ENCODE results near the gene CALY. TPM values are rescaled to one million over a fixed set of nuclear protein-coding genes. Genes with fewer than 3 reads are reported as not detected.

Gene CALY
- total and polyA plus RNA-seq, 11 donors = 1.7 TPM; not detected in 10

DNA sequence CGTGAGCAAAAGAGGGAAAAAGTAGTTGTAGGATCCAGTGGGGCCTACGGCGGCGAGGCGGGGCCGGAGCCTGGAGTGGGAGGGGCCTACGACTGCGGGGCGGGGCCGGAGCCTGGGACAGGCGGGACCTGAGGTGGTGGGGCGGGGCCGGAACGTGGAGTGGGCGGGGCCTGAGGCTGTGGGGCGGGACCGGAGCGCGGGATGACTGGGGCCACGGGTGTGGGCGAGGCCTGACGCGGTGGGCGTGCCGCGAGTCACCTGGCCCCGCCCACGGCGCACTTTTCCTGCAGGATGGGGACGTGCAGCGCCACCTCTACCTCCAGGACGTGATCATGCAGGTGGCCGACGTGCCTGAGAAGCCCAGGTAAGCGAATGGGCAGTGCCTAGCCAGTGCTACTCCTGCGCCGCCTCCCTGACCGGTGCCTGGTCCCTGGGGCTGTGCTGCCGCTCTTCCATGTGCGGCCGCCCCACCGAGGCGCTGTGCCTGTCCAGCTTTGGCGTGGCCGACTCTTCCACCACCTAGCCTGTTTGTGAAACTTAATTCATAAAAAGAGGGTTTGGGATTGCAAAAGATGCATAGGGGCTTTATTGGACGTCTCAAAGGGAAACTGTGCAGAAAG, 27.5 kb downstream of the CALY start:
- ATAC-seq (peak; percentile 81 to 95 (median 95)), DNase-seq (peak; percentile 91 to 98 (median 93))
- TF ChIP-seq POLR2A (IDR thresholded peaks at IDR 0.05) = no peak
- TF ChIP-seq, protein P1, sequence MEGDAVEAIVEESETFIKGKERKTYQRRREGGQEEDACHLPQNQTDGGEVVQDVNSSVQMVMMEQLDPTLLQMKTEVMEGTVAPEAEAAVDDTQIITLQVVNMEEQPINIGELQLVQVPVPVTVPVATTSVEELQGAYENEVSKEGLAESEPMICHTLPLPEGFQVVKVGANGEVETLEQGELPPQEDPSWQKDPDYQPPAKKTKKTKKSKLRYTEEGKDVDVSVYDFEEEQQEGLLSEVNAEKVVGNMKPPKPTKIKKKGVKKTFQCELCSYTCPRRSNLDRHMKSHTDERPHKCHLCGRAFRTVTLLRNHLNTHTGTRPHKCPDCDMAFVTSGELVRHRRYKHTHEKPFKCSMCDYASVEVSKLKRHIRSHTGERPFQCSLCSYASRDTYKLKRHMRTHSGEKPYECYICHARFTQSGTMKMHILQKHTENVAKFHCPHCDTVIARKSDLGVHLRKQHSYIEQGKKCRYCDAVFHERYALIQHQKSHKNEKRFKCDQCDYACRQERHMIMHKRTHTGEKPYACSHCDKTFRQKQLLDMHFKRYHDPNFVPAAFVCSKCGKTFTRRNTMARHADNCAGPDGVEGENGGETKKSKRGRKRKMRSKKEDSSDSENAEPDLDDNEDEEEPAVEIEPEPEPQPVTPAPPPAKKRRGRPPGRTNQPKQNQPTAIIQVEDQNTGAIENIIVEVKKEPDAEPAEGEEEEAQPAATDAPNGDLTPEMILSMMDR (IDR thresholded peaks at IDR 0.05) = no peak
- H3K9me3 ChIP-seq = no peaks in the 10 kb centered on the region
- WGBS, 4 donors = 26 to 39% (median 26%) methylated on average over 33 to 46 of the region's 46 CpGs
- peaks cover 0 to 38% (median 26%) of the 10 kb centered on the region in 9 donors for H3K36me3 ChIP-seq
- intact Hi-C loops (cut with DNase I) = loop anchor here in 2 of 10 donors (2.0 to 5.0 kb wide), 4 partner anchors 46 to 83 kb away; partner anchors contain the start of genes MTG1 (in 1 of the 2) and PAOX (in 1 of the 2)
- no peaks in the 10 kb centered on the region for H3K27me3 ChIP-seq
- peaks cover 0 to 41% (median 21%) of the 10 kb centered on the region in 12 donors for H3K4me1 ChIP-seq
- H3K4me3 ChIP-seq = peak overlapping the region; percentile 78 to 100 (median 97)
- peak overlapping the region; percentile 92 to 99 (median 98) for H3K27ac ChIP-seq

DNA sequence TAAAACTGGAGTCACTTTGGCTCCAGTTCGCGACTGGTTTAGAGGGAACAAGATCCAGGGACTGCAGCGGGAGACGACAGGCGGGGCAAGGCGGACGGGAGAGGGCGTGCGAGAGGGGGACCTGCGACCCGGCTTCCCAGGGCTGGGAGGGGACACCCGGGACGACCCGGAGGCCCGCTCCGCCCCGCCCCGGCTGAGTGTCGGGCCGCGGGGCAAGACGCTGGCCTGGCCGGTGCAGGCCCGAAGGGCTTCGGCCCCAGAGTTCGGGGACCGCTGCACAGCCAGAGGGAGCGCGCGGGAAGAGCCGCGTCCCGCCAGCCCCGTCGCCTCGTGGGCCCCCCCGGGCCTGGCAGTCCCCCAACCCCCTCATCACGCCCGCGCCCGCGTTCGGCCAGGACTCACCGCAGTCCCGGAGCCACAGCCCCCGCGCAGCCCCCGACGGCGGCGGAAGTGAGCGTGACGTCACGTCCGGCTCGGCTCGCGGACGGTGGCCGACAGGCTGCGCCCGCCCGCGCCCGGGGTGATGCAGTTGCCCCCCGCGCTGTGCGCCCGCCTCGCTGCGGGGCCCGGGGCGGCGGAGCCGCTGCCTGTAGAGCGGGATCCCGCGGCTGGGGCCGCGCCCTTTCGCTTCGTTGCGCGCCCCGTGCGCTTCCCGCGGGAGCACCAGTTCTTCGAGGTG, 28.1 kb downstream of the CALY start, which contains the start of the genes TUBGCP2 and ZNF511:
TUBGCP2 (minus strand) TSS at position 452 of the 679 bp plus-strand sequence. CDS start 5,931 bp downstream, outside the sequence.
ZNF511 (plus strand) TSS at position 494 of the 679 bp plus-strand sequence; CDS start at position 524, 30 bp downstream.
- peaks cover 0 to 38% (median 21%) of the 10 kb centered on the region in 12 donors for H3K4me1 ChIP-seq
- no peaks in the 10 kb centered on the region for H3K9me3 ChIP-seq
- peak within 1 kb of the TSS; percentile 78 to 100 (median 97) for H3K4me3 ChIP-seq
- DNase-seq (peak; percentile 90 to 96 (median 92)), ATAC-seq (peak; percentile 62 to 93 (median 81))
- intact Hi-C loops (cut with DNase I) = loop anchor here in 2 of 10 donors (2.0 to 5.0 kb wide), 4 partner anchors 46 to 84 kb away; partner anchors contain the start of genes MTG1 (in 1 of the 2) and PAOX (in 1 of the 2)
- H3K27me3 ChIP-seq = no peaks in the 10 kb centered on the region
- H3K36me3 ChIP-seq = peaks cover 0 to 38% (median 26%) of the 10 kb centered on the region in 9 donors
- 0% methylated on average over 28 to 89 of the region's 89 CpGs for WGBS, 4 donors
- H3K27ac ChIP-seq = peak within 1 kb of the TSS; percentile 92 to 99 (median 98)
- TF ChIP-seq POLR2A (IDR thresholded peaks at IDR 0.05) = peak in 1 of 2 donors; percentile 62
- TF ChIP-seq, protein P1 (IDR thresholded peaks at IDR 0.05) = peak in 4 of 12 donors; percentile 12 to 38 (median 20)

GRCh38 chr10:133307776-133308420, 28.8 kb downstream of the CALY start:
- peak in 4 of 5 donors; percentile 59 to 81 (median 68) for DNase-seq
- no peaks in the 10 kb centered on the region for H3K9me3 ChIP-seq
- H3K4me1 ChIP-seq = peaks cover 0 to 38% (median 21%) of the 10 kb centered on the region in 12 donors
- TF ChIP-seq POLR2A (IDR thresholded peaks at IDR 0.05) = no peak
- TF ChIP-seq, protein P1 (IDR thresholded peaks at IDR 0.05) = peak; percentile 28 to 66 (median 55)
- peak overlapping the region; percentile 78 to 100 (median 97) for H3K4me3 ChIP-seq
- intact Hi-C loops (cut with DNase I) = loop anchor here in 2 of 10 donors (2.0 to 5.0 kb wide), 4 partner anchors 45 to 84 kb away; partner anchors contain the start of genes MTG1 (in 1 of the 2) and PAOX (in 1 of the 2)
- peak in 2 of 4 donors; percentile 23 to 36 for ATAC-seq
- WGBS, 4 donors = 4 to 9% (median 7%) methylated on average over 23 to 25 of the region's 25 CpGs
- H3K27ac ChIP-seq = peak overlapping the region; percentile 92 to 99 (median 98)
- peaks cover 0 to 37% (median 27%) of the 10 kb centered on the region in 9 donors for H3K36me3 ChIP-seq
- H3K27me3 ChIP-seq = no peaks in the 10 kb centered on the region

Data from heart left ventricle (tissue), 16 donors.